Smooth muscle cell (in vitro differentiated cells): ENCODE results near the gene ADAMTS2. TPM values are rescaled to one million over a fixed set of nuclear protein-coding genes. Genes with fewer than 3 reads are reported as not detected.

Source experiments
- DNase-seq: peaks from one replicate; lab custom pipeline; 2025; ENCODE audit not compliant: unreplicated experiment; lab: John Stamatoyannopoulos, UW
- H2AFZ ChIP-seq: fragments of 200-600 bp; sonication (generic); 2 replicates; pipeline ENCODE4 v1.6.0; 2016; ENCODE audit warnings: antibody characterized with exemption, low read depth, mild to moderate bottlenecking
- H3F3A ChIP-seq: fragments of 200-600 bp; sonication (generic); 2 replicates; pipeline ENCODE4 v1.6.0; 2017; ENCODE audit warnings: antibody characterized with exemption, low read depth
- H3K27ac ChIP-seq: fragments of 200-600 bp; sonication (generic); 2 replicates; pipeline ENCODE4 v1.5.1; 2016; ENCODE audit warnings: low read depth, mild to moderate bottlenecking
- H3K27me3 ChIP-seq: fragments of 200-600 bp; sonication (generic); 2 replicates; pipeline ENCODE4 v1.6.1; 2016; ENCODE audit warnings: low read depth, mild to moderate bottlenecking
- H3K36me3 ChIP-seq: fragments of 200-600 bp; sonication (generic); 2 replicates; pipeline ENCODE4 v1.5.1; 2016; ENCODE audit warnings: low read depth
- H3K4me1 ChIP-seq: fragments of 200-600 bp; sonication (generic); 2 replicates; pipeline ENCODE4 v1.5.1; 2016; ENCODE audit warnings: low read depth
- H3K4me2 ChIP-seq: fragments of 200-600 bp; sonication (generic); 2 replicates; pipeline ENCODE4 v1.6.0; 2016; ENCODE audit warnings: mild to moderate bottlenecking
- H3K4me3 ChIP-seq: fragments of 200-600 bp; sonication (generic); 2 replicates; pipeline ENCODE4 v1.5.1; 2016; ENCODE audit warnings: mild to moderate bottlenecking
- H3K79me2 ChIP-seq: fragments of 200-600 bp; sonication (generic); 2 replicates; pipeline ENCODE4 v1.6.0; 2016; ENCODE audit warnings: low read depth, mild to moderate bottlenecking
- H3K9ac ChIP-seq: fragments of 200-600 bp; sonication (generic); 2 replicates; pipeline ENCODE4 v1.6.0; 2016; ENCODE audit warnings: low read depth
- H3K9me3 ChIP-seq: fragments of 200-600 bp; sonication (generic); replicated peaks from 2 replicates; pipeline ENCODE4 v1.5.1; 2016; ENCODE audit warnings: low read depth
- H4K20me1 ChIP-seq: fragments of 200-600 bp; sonication (generic); 2 replicates; pipeline ENCODE4 v1.6.0; 2016; ENCODE audit warnings: low read depth
- WGBS: methylation state at CpG from one replicate; pipeline ENCODE4 v1.1.7; 2016; ENCODE audit warnings: low lambda C conversion rate; 5-methylcytosine and 5-hydroxymethylcytosine counted together
- polyA plus RNA-seq: library from polyadenylated mRNA; unstranded; fragments of >200 nt; fragmentation: Nextera tagmentation; extraction: Ambion mirVana; gene quantifications from 2 replicates; pipeline ENCODE4 v1.2.1, GENCODE V29; 2016
- total RNA-seq: library from RNA; depleted of rRNA; stranded (reverse); fragments of >200 nt; gene quantifications from 2 replicates; pipeline ENCODE4 v1.2.3, GENCODE V29; 2014
- TF ChIP-seq, protein P1 (sequence below): fragments of 200-600 bp; sonication (generic); IDR thresholded peaks from 2 replicates; pipeline ENCODE4 v1.5.1; 2017; ENCODE audit warnings: borderline replicate concordance, mild to moderate bottlenecking, antibody characterized with exemption; ENCODE audit not compliant: insufficient read depth, poor library complexity, severe bottlenecking

Gene ADAMTS2
- total and polyA plus RNA-seq, 2 experiments from 2014 or later, result 22.8 to 37.5 TPM

- Histone ChIP-seq H3K4me2 (no peak overlapping the region), H4K20me1 (no peaks in the 10 kb centered on the region), H3K4me3 (no peak overlapping the region), H3K9me3 (no peaks in the 10 kb centered on the region), H3K9ac (no peak overlapping the region), H2AFZ (no peak overlapping the region), H3K36me3 (no peaks in the 10 kb centered on the region), H3K79me2 (no peaks in the 10 kb centered on the region), H3F3A (no peaks in the 10 kb centered on the region), H3K4me1 (no peaks in the 10 kb centered on the region), H3K27ac (no peak overlapping the region), H3K27me3 (no peaks in the 10 kb centered on the region)
- no peak for DNase-seq
- TF ChIP-seq, protein P1, sequence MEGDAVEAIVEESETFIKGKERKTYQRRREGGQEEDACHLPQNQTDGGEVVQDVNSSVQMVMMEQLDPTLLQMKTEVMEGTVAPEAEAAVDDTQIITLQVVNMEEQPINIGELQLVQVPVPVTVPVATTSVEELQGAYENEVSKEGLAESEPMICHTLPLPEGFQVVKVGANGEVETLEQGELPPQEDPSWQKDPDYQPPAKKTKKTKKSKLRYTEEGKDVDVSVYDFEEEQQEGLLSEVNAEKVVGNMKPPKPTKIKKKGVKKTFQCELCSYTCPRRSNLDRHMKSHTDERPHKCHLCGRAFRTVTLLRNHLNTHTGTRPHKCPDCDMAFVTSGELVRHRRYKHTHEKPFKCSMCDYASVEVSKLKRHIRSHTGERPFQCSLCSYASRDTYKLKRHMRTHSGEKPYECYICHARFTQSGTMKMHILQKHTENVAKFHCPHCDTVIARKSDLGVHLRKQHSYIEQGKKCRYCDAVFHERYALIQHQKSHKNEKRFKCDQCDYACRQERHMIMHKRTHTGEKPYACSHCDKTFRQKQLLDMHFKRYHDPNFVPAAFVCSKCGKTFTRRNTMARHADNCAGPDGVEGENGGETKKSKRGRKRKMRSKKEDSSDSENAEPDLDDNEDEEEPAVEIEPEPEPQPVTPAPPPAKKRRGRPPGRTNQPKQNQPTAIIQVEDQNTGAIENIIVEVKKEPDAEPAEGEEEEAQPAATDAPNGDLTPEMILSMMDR, result no peak
- 88% methylated on average over 12 of the region's 12 CpGs for WGBS
Measured at GRCh38 chr5:179167871-179168451, 177.3 kb downstream of the ADAMTS2 start.

DNA sequence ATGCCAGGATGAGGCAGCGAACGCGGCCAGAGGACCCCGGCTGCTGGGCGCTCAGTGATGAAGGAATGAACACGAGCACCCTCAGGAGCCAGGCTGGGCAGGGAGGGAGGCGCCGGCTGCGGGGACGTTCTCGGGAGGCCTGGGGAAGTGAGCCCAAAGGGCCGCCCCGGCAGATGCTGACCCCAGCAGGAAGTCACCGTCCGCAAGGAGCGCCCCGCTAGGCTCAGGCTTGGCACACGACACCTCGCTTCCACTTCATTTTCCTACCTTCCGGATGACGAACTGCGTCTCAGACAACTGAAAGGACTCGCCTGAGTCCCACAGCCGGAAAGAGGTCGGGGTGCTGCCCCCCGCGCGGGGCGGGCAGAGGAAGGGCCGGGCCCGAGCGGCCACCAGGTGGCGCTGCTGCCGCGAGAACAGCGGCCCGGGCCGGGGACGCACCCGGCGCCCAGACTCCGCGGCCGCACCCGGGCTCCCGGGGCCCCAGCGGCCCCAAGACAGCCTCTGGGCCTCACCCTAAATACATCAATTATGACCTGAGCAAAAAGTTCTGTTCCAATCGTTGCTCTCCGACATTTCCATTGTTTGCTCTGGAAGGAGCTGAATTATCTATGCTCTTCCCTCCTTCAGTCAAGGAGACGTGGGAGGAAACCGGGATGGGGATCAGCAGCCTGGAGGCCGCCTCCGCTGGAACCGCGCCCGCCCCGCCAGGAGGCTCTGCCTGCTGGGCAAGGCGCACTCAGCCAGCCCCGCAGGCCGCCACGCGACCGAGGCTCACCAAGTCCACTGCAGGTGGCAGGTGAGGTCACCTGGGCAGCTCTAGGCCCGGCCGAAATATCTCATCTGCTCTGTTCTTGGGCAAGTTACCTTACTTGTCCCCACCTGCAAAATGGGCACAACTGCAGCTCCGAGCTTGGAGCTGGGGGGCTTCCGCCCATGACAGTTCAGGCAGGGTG is 178.1 kb downstream of the ADAMTS2 start:
- Histone ChIP-seq H2AFZ (no peak overlapping the region), H3K9me3 (no peaks in the 10 kb centered on the region), H3F3A (no peaks in the 10 kb centered on the region), H3K27ac (no peak overlapping the region), H3K79me2 (no peaks in the 10 kb centered on the region), H3K36me3 (no peaks in the 10 kb centered on the region), H3K4me1 (no peaks in the 10 kb centered on the region), H3K4me3 (peak overlapping the region; percentile 37), H3K27me3 (no peaks in the 10 kb centered on the region), H3K4me2 (peak overlapping the region; percentile 84), H3K9ac (no peak overlapping the region), H4K20me1 (no peaks in the 10 kb centered on the region)
- WGBS, result 36% methylated on average over 60 of the region's 67 CpGs
- DNase-seq, result peak; percentile 28
- TF ChIP-seq, protein P1, result peak; percentile 99

GRCh38 chr5:179166171-179166885 is 178.9 kb downstream of the ADAMTS2 start:
- H2AFZ ChIP-seq, result no peak overlapping the region
- no peaks in the 10 kb centered on the region for H3K9me3 ChIP-seq
- no peaks in the 10 kb centered on the region for H3F3A ChIP-seq
- no peaks in the 10 kb centered on the region for H3K36me3 ChIP-seq
- TF ChIP-seq, protein P1, result no peak
- DNase-seq, result no peak
- no peak overlapping the region for H3K27ac ChIP-seq
- H3K79me2 ChIP-seq, result no peaks in the 10 kb centered on the region
- H3K9ac ChIP-seq, result no peak overlapping the region
- H3K4me1 ChIP-seq, result no peaks in the 10 kb centered on the region
- no peaks in the 10 kb centered on the region for H4K20me1 ChIP-seq
- H3K27me3 ChIP-seq, result no peaks in the 10 kb centered on the region
- H3K4me3 ChIP-seq, result no peak overlapping the region
- H3K4me2 ChIP-seq, result no peak overlapping the region
- 91% methylated on average over 22 of the region's 22 CpGs for WGBS
